GM12873 (cell line): ENCODE measurements around the gene VWA3A.

Source experiments
- CTCF ChIP-seq: IDR thresholded peaks from 2 replicates; pipeline ENCODE4 v1.5.1; 2012; ENCODE audit warnings: low read depth, mild to moderate bottlenecking, moderate library complexity, low read length, control low read depth; ENCODE audit not compliant: insufficient read depth; ENCODE audit errors: missing control alignments

The VWA3A gene

DNA sequence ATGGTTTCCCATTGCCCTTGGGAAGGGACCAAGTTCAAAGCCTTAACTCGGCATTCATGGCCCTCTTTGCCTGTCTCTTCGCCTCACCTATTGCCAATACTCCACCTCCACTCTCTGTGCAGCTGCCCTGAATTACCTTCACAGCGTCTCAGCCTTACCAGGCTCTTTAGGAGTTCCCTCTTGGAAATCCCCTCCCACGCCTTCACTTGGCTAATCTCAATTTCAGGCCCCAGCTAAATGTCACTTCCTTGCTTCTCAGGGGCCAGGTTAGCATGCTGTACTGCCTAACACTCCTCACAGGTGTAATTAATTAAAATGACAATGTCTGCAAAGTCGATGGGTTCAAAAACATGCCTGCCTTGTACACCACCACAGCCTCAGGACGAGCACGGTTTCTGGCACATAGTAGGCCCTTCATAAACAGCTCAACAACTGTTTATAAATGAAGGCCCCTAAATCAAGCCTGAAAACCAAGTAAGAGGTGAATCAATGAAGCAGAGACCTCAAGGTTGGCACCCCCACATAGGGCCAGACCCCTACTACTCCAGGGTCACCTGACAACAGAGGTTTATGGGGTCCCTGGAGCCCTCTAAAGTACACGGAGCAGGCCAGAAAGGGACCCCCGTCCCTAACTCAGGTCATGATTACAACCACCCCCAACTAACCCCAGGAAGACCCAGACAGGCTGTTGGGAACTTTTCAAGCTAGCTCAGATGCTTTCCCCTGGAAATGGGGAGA is 102.5 kb downstream of the VWA3A start:
- TF ChIP-seq CTCF: no peak

- no peak for TF ChIP-seq CTCF
Observed at GRCh38 chr16:22195445-22195694, 103.0 kb downstream of the VWA3A start.

- TF ChIP-seq CTCF: peak; percentile 84
Observed at GRCh38 chr16:22195695-22196558, 103.6 kb downstream of the VWA3A start.

DNA sequence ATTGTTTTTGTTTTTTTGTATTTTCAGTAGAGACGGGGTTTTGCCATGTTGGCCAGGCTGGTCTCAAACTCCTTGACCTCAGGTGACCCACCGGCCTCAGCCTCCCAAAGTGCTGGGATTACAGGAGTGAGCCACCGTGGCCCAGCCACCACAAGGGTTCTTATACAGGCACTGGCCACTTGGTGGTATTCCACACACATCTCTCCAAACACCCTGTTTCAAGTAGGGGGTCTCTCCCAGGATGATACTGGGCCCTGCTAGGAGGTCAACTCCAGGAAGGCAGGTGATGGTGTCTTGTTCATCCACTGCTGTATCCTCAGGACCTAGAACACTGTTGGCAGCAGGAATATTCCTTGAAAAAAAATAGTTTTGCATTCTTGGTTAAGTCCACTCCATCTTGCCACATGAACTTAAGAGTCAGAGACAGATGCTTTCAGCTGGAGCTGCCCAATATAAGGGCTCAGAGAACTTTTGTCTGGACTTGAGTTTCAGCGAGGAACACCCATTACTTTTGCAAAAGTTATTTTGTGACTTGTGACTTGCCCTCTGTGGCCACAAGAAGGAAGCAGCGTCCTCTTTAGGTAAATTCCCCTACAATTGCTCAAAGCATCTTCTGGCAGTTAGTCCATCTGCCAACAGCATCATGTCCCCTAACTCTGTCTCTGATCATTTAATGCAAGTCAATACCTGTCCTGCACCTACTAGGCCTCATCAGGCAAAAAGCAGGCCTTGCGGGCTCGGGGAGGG is 106.4 kb downstream of the VWA3A start:
- TF ChIP-seq CTCF: peak; percentile 38

- TF ChIP-seq CTCF: no peak
Observed at GRCh38 chr16:22202261-22202637, 109.9 kb downstream of the VWA3A start.

- TF ChIP-seq CTCF: no peak
Observed at GRCh38 chr16:22203091-22203490, 110.8 kb downstream of the VWA3A start.

- no peak for TF ChIP-seq CTCF
Observed at GRCh38 chr16:22204091-22204655, 111.8 kb downstream of the VWA3A start.
